ENCODE measurements around the gene CD69. TPM values are rescaled to one million over a fixed set of nuclear protein-coding genes. Genes with fewer than 3 reads are reported as not detected.

Gene CD69
- total and polyA plus RNA-seq, 12 donors = 0.17 to 6.2 (median 0.50) TPM; not detected in 2

DNA sequence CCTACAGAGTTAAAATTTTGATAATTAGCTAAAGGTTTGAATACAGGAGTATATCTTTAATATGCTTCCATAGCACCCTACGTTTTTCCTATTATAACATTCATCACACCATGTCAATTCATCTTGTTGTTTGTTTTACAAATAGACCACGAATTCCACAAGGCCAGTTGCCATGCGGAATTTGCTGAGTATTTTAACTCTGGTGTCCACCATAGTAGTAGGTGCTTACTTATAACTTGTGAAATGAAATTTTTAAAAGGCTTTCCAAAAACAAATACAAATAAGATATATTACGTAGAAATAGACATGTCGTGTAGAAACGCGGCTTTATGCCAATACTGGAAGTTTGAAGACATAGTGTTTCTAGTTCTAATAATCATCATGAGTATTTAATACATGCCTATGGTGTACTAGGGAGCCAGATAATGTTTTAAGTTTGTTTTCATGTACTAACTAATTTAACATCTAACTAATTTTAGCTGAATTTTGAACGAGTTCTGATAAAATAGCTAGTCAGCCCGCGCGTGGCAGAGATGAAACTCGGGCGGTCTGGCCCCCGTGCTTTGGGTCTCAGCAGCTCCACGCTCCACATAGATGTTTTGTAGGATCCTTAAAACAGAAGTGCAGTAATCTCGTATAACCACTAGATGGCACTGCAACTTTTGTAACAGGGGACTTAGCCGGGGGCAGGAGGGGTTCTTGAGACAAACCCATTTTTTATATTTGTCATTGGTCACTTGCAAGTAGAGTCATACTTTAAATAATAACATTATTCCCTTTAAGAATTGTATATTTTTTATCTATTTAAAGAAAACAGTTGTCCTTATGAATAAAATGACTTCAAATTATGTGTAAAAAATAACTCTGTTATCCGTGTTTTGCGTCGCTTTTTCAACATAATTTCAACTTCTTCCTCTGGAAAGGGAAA lies 10.2 kb downstream of the CD69 start:
- H3K9me3 ChIP-seq = no peaks in the 10 kb centered on the region
- WGBS, 2 donors = 21 to 22% methylated on average over 20 of the region's 20 CpGs
- ATAC-seq = peak in 7 of 8 donors; percentile 71 to 92 (median 78)
- peaks cover 0 to 14% (median 0%) of the 10 kb centered on the region in 9 donors for H3K4me1 ChIP-seq
- TF ChIP-seq, protein P1, sequence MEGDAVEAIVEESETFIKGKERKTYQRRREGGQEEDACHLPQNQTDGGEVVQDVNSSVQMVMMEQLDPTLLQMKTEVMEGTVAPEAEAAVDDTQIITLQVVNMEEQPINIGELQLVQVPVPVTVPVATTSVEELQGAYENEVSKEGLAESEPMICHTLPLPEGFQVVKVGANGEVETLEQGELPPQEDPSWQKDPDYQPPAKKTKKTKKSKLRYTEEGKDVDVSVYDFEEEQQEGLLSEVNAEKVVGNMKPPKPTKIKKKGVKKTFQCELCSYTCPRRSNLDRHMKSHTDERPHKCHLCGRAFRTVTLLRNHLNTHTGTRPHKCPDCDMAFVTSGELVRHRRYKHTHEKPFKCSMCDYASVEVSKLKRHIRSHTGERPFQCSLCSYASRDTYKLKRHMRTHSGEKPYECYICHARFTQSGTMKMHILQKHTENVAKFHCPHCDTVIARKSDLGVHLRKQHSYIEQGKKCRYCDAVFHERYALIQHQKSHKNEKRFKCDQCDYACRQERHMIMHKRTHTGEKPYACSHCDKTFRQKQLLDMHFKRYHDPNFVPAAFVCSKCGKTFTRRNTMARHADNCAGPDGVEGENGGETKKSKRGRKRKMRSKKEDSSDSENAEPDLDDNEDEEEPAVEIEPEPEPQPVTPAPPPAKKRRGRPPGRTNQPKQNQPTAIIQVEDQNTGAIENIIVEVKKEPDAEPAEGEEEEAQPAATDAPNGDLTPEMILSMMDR (IDR thresholded peaks at IDR 0.05) = peak; percentile 68 to 91 (median 84)
- H3K4me3 ChIP-seq = peak overlapping the region in 6 of 10 donors; percentile 6 to 29 (median 19)
- intact Hi-C loops (cut with DNase I) = loop anchor here in 8 of 10 donors (2.0 to 5.0 kb wide), 9 partner anchors 42 to 392 kb away; no protein-coding TSS in a partner anchor
- no peak overlapping the region for H3K27ac ChIP-seq
- DNase-seq = peak in 1 of 2 donors; percentile 48
- peaks cover 0 to 28% (median 0%) of the 10 kb centered on the region in 9 donors for H3K36me3 ChIP-seq
- no peaks in the 10 kb centered on the region for H3K27me3 ChIP-seq

DNA sequence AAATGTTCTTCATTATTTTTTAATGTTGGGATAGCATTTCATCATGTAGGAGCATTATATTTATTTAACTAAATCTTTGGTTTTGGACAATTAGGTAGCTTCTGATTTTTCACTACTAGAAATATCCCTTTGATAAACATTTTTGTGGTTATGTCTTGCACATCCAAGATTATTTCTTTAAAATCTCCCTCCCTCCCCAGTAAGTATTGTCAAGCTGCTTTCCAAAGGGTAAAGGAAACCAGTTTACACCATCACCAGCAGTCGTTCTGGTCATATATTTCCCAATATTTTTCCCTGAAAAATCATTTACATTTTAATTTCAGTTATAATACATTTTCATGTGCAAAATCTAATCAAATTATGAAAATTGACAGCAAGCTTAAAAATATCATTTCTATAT lies 11.1 kb downstream of the CD69 start:
- TF ChIP-seq, protein P1 (IDR thresholded peaks at IDR 0.05) = no peak
- Histone ChIP-seq H3K27me3 (no peaks in the 10 kb centered on the region), H3K4me1 (peaks cover 0 to 14% (median 0%) of the 10 kb centered on the region in 9 donors), H3K4me3 (no peak overlapping the region), H3K36me3 (peaks cover 0 to 19% (median 0%) of the 10 kb centered on the region in 9 donors), H3K27ac (no peak overlapping the region), H3K9me3 (no peaks in the 10 kb centered on the region)
- DNase-seq (no peak), ATAC-seq (no peak)
- WGBS, 2 donors = 48 to 50% methylated on average over 1 of the region's 1 CpG
- intact Hi-C loops (cut with DNase I) = loop anchor here in 9 of 10 donors (2.0 to 10.0 kb wide), 13 partner anchors 43 to 395 kb away; partner anchors contain the start of genes CLEC2B (in 1 of the 9) and CLEC7A (in 1 of the 9)

DNA sequence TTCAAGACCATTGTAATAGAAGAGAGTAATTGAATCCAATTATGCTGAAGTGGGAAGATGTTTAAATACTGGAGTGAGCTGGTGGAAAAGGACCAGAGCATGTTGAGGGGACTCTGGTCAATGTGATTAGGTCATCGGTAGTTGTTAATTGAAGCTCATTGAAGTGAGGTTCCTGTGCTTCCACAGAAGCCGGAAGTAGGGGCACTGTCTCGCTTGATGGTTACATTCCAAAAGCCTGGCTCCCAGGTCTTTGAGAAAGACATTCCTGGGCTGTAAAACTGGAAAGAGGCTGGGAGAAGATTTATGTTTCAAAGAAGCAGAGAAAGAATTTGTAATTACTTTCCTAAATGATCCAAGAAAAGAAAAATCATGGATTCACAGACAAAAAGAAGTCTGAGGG lies 15.5 kb downstream of the CD69 start:
- intact Hi-C loops (cut with DNase I) = loop anchor here in 6 of 10 donors (5.0 to 10.0 kb wide), 6 partner anchors 122 to 400 kb away; partner anchors contain the start of genes CLEC2B (in 1 of the 6) and CLEC7A (in 1 of the 6)
- WGBS, 2 donors = 64 to 81% methylated on average over 3 of the region's 3 CpGs
- TF ChIP-seq, protein P1 (IDR thresholded peaks at IDR 0.05) = no peak
- H3K4me1 ChIP-seq = peaks cover 0 to 31% (median 9%) of the 10 kb centered on the region in 9 donors
- ATAC-seq = no peak
- no peaks in the 10 kb centered on the region for H3K36me3 ChIP-seq
- no peaks in the 10 kb centered on the region for H3K9me3 ChIP-seq
- H3K4me3 ChIP-seq = no peak overlapping the region
- peaks cover 0 to 4% (median 0%) of the 10 kb centered on the region in 7 donors for H3K27me3 ChIP-seq
- DNase-seq = no peak
- no peak overlapping the region for H3K27ac ChIP-seq

DNA sequence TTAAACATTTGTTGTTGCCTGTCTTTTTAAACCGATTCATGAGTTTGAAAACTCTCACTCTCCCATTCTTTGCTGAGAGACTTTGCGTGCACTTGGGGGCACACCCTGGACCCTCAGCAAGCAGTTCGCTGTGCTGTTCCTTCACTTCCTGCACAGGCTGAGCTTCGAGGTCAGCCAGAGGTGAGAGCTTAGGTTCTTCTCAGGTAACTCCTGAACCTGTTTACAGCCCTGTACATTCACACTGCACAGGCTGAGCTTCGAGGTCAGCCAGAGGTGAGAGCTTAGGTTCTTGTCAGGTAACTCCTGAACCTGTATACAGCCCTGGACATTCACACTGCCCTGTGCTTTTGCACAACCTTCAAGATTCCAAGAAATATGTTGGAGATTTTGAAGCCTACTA lies 18.0 kb downstream of the CD69 start:
- Histone ChIP-seq H3K4me1 (peaks cover 0 to 38% (median 15%) of the 10 kb centered on the region in 9 donors), H3K27ac (peak overlapping the region in 4 of 10 donors; percentile 8 to 73 (median 30)), H3K27me3 (peaks cover 0 to 4% (median 0%) of the 10 kb centered on the region in 7 donors), H3K4me3 (no peak overlapping the region), H3K9me3 (no peaks in the 10 kb centered on the region), H3K36me3 (no peaks in the 10 kb centered on the region)
- ATAC-seq (peak in 3 of 8 donors; percentile 28 to 55 (median 33)), DNase-seq (no peak)
- intact Hi-C loops (cut with DNase I) = loop anchor here in 2 of 10 donors (10.0 kb wide), 2 partner anchors 392 to 402 kb away; partner anchors contain the start of gene CLEC7A (in 1 of the 2)
- 57 to 69% methylated on average over 5 of the region's 5 CpGs for WGBS, 2 donors
- TF ChIP-seq, protein P1 (IDR thresholded peaks at IDR 0.05) = no peak

Measured in heart right ventricle (tissue), 16 donors.